Panc1 (cell line): ENCODE results near the gene MOB2. TPM values are rescaled to one million over a fixed set of nuclear protein-coding genes. Genes with fewer than 3 reads are reported as not detected.

Experiments
- ATAC-seq: fragments of 200-7000 bp; cut with Tn5 transposase; 2 replicates; pipeline ENCODE4 v1.9.1; 2020; ENCODE audit warnings: mild to moderate bottlenecking, moderate library complexity
- BruUV-seq: library from RNA; stranded (reverse); fragments of 400-500 nt; replicated peaks from 2 replicates; lab custom pipeline; 2021; lab: Mats Ljungman, UMichigan
- CTCF ChIA-PET: fragments of 300-600 bp; sonication (Branson Sonifier 250); formaldehyde crosslinking; loops from one replicate; lab custom pipeline; 2022; ENCODE audit warnings: antibody characterized with exemption; lab: Charles Lee
- POLR2A ChIA-PET: fragments of 300-600 bp; sonication (Branson Sonifier 250); formaldehyde crosslinking; loops from one replicate; lab custom pipeline; 2022; ENCODE audit warnings: antibody characterized with exemption; lab: Charles Lee
- DNase-seq: peaks from one replicate; pipeline ENCODE4 v3.0.0-alpha.2; 2010; ENCODE audit warnings: low read depth, low spot score
- H3K27ac ChIP-seq: 2 replicates; pipeline ENCODE4 v1.5.1; 2011; ENCODE audit warnings: mild to moderate bottlenecking, low read length, inconsistent platforms
- H3K27me3 ChIP-seq: fragments of 200-500 bp; sonication (Bioruptor generic); 2 replicates; pipeline ENCODE4 v1.6.0; 2014; ENCODE audit warnings: low read length, inconsistent platforms; ENCODE audit not compliant: control insufficient read depth, insufficient read depth
- H3K36me3 ChIP-seq: fragments of 200-500 bp; sonication (Bioruptor generic); 2 replicates; pipeline ENCODE4 v1.5.1; 2014; ENCODE audit warnings: inconsistent platforms, mild to moderate bottlenecking, low read length, moderate library complexity; ENCODE audit not compliant: control insufficient read depth, insufficient read depth
- H3K4me1 ChIP-seq: 2 replicates; pipeline ENCODE4 v1.5.1; 2011; ENCODE audit warnings: inconsistent platforms, mild to moderate bottlenecking, low read length, moderate library complexity; ENCODE audit not compliant: control insufficient read depth, insufficient read depth
- H3K4me3 ChIP-seq, 2 experiments: 2 replicates each; pipeline ENCODE4 v1.5.1; 2011 to 2012; ENCODE audit warnings: low read depth in 2 of 2, low read length in 2 of 2, mild to moderate bottlenecking in 2 of 2, inconsistent platforms in 1 of 2, moderate library complexity in 1 of 2
- H3K9me3 ChIP-seq: fragments of 200-500 bp; sonication (Bioruptor generic); 2 replicates; pipeline ENCODE4 v1.5.1; 2014; ENCODE audit warnings: low read depth, mild to moderate bottlenecking, inconsistent platforms, low read length, moderate library complexity; ENCODE audit not compliant: control insufficient read depth, insufficient read depth
- CTCF ChIP-seq: fragments of 450-650 bp; IDR thresholded peaks from 2 replicates; pipeline ENCODE4 v1.5.1; 2017; ENCODE audit warnings: mild to moderate bottlenecking
- POLR2AphosphoS5 ChIP-seq: IDR thresholded peaks from 2 replicates; pipeline ENCODE4 v1.6.1; 2012; ENCODE audit warnings: mild to moderate bottlenecking, low read depth, low read length, moderate library complexity
- REST ChIP-seq, 2 experiments: IDR thresholded peaks; 2 replicates each; pipeline ENCODE4 v1.6.1; 2011 to 2012; ENCODE audit warnings: low read depth in 2 of 2, control low read depth in 1 of 2, low read length in 1 of 2, mild to moderate bottlenecking in 1 of 2, moderate library complexity in 1 of 2; ENCODE audit not compliant: insufficient read depth in 1 of 2
- SIN3A ChIP-seq: IDR thresholded peaks from 2 replicates; pipeline ENCODE4 v1.6.1; 2012; ENCODE audit warnings: low read depth, mild to moderate bottlenecking, low read length, moderate library complexity, borderline replicate concordance; ENCODE audit not compliant: insufficient read depth
- TCF7L2 ChIP-seq: IDR thresholded peaks from 2 replicates; pipeline ENCODE4 v1.6.1; 2011; ENCODE audit warnings: mild to moderate bottlenecking, low read depth, low read length, inconsistent platforms
- in situ Hi-C: cut with HindIII; loops from 2 replicates; pipeline ENCODE4 v1.10.0; 2016; ENCODE audit warnings: low sequenced_read_pairs, low pct_unique_long_range_greater_than_20kb
- intact Hi-C: fragments of 100-400 bp; cut with micrococcal nuclease; formaldehyde crosslinking; loops from one replicate; pipeline ENCODE4 v1.10.0; 2022; ENCODE audit not compliant: unreplicated experiment
- total RNA-seq: library from RNA; stranded (reverse); gene quantifications from one replicate; pipeline ENCODE4 v1.2.1, GENCODE V29; 2021; ENCODE audit not compliant: unreplicated experiment

MOB2 gene
- total RNA-seq, 1 experiment from 2014 or later, result 51.2 TPM

DNA sequence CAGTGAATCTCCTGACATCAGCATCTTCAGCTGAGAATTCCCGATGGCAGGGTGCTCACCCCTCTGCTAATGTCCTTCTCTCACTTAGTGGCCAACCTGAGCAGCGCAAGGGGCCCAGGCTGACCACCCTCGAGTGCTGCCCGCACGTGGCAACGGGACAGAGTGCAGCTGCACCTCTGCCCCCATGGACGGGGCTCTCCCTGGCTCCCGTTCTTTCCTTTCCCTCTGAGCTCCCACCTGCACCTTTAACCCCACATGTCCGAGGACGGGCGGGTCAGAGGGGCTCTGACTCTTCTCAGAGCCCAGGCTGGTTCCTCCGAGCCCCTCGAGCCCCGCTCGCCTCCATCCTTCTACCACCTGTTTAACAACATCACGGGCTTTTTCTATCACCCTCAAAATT, 19.8 kb downstream of the MOB2 start:
- CTCF ChIA-PET, result interaction anchor here (0.6 to 1.1 kb wide), 2 partner anchors 20 to 163 kb away, joined by 3 to 16 read pairs; no protein-coding TSS in a partner anchor
- POLR2A ChIA-PET, result no interaction called here
- BruUV-seq, result no TSS peak
- Histone ChIP-seq H3K4me3 (no peak overlapping the region), H3K27me3 (no peaks in the 10 kb centered on the region), H3K9me3 (no peaks in the 10 kb centered on the region), H3K4me1 (no peaks in the 10 kb centered on the region), H3K27ac (no peak overlapping the region), H3K36me3 (no peaks in the 10 kb centered on the region)
- TF ChIP-seq CTCF (no peak), REST (IDR thresholded peaks at IDR 0.05; ENCODE audit: insufficient read depth in 1 of 2, low read depth in 2 of 2, low read length in 1 of 2) (no peak), SIN3A (no peak), TCF7L2 (no peak), POLR2AphosphoS5 (no peak)
- ATAC-seq (no peak), DNase-seq (no peak)
- in situ Hi-C loops (no loop called here), intact Hi-C loops (no loop called here)

DNA sequence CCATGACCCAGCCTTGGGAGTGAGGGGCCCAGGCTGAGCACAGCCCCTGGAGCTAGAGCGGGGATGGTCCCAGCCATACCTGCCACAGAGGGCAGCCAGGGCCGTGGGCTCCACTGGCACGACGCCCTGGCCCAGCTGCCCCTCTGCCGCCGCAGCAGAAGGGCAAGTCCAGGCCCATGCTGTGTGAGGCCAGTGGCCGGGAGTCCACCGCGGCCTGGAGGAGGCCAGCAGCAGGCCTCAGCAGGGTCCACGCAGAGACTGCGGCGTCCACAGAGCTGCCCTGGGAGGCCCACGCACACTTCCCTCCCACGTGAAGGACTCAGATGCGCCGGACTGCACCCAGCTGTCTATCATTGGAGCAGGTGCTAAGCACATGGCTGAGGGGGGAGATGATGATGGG, 23.5 kb downstream of the MOB2 start:
- in situ Hi-C loops, result no loop called here
- CTCF ChIA-PET, result no interaction called here
- no peaks in the 10 kb centered on the region for H3K9me3 ChIP-seq
- H3K27ac ChIP-seq, result no peak overlapping the region
- no peaks in the 10 kb centered on the region for H3K36me3 ChIP-seq
- no peak overlapping the region for H3K4me3 ChIP-seq
- no peak for ATAC-seq
- peaks cover 6% of the 10 kb centered on the region for H3K4me1 ChIP-seq
- intact Hi-C loops, result no loop called here
- TF ChIP-seq POLR2AphosphoS5, result 0 out of 2 replicates have a peak, but pooled peaks have one; percentile 11
- no peak for TF ChIP-seq TCF7L2
- TF ChIP-seq SIN3A, result no peak
- TF ChIP-seq CTCF, result no peak
- TF ChIP-seq REST (IDR thresholded peaks at IDR 0.05; ENCODE audit: insufficient read depth in 1 of 2, low read depth in 2 of 2, low read length in 1 of 2), result no peak
- no peaks in the 10 kb centered on the region for H3K27me3 ChIP-seq
- no peak for DNase-seq
- no TSS peak for BruUV-seq
- POLR2A ChIA-PET, result no interaction called here
